GM12865 (cell line): ENCODE measurements around the gene TAGLN.

Experiments used
- DNase-seq: peaks from one replicate; pipeline ENCODE4 v3.0.0; 2010; ENCODE audit warnings: low read depth
- H3K4me3 ChIP-seq: 2 replicates; pipeline ENCODE4 v1.5.1; 2011; ENCODE audit warnings: mild to moderate bottlenecking, low read depth, low read length, control low read depth
- TF ChIP-seq, protein P1 (sequence below): IDR thresholded peaks from 2 replicates; pipeline ENCODE4 v1.5.1; 2011; ENCODE audit warnings: low read length, control low read depth, low read depth, inconsistent platforms; ENCODE audit not compliant: insufficient read depth; ENCODE audit errors: missing control alignments

TAGLN gene

GRCh38 chr11:117189191-117189940 is 9.8 kb upstream of the TAGLN start:
- DNase-seq, result peak; percentile 79
- peak overlapping the region; percentile 28 for H3K4me3 ChIP-seq
- TF ChIP-seq, protein P1, sequence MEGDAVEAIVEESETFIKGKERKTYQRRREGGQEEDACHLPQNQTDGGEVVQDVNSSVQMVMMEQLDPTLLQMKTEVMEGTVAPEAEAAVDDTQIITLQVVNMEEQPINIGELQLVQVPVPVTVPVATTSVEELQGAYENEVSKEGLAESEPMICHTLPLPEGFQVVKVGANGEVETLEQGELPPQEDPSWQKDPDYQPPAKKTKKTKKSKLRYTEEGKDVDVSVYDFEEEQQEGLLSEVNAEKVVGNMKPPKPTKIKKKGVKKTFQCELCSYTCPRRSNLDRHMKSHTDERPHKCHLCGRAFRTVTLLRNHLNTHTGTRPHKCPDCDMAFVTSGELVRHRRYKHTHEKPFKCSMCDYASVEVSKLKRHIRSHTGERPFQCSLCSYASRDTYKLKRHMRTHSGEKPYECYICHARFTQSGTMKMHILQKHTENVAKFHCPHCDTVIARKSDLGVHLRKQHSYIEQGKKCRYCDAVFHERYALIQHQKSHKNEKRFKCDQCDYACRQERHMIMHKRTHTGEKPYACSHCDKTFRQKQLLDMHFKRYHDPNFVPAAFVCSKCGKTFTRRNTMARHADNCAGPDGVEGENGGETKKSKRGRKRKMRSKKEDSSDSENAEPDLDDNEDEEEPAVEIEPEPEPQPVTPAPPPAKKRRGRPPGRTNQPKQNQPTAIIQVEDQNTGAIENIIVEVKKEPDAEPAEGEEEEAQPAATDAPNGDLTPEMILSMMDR, result no peak

DNA sequence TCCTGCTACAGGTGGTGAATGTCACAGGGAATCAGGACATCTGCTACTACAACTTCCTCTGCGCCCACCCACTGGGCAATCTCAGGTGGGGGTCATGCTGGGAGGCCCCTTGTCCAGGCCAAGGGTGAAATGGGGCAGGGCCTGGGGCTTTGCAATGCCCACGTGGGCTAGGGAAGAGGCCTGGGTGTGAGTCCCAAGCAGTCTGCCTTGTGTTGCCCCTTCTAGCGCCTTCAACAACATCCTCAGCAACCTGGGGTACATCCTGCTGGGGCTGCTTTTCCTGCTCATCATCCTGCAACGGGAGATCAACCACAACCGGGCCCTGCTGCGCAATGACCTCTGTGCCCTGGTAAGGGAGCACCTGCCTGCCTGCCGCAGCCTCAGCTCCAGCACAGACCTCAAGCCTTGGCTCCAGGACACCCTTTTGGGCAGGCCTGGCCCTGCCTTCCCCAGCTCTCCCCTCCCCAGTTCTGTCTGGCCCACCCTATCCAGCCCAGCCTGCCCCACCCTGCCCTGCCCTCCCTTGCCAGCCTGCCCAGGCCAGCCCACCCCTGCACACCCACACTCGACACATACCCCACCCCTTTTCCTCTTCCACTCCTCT is 9.1 kb upstream of the TAGLN start:
- H3K4me3 ChIP-seq, result peak overlapping the region; percentile 28
- DNase-seq, result no peak
- TF ChIP-seq, protein P1, result no peak

GRCh38 chr11:117191680-117192400 is 7.3 kb upstream of the TAGLN start:
- H3K4me3 ChIP-seq, result no peak overlapping the region
- DNase-seq, result no peak
- TF ChIP-seq, protein P1, result no peak

GRCh38 chr11:117192401-117192875 is 6.7 kb upstream of the TAGLN start:
- no peak overlapping the region for H3K4me3 ChIP-seq
- DNase-seq, result no peak
- TF ChIP-seq, protein P1, result no peak

- DNase-seq, result no peak
- H3K4me3 ChIP-seq, result no peak overlapping the region
- TF ChIP-seq, protein P1, result no peak
These were observed 5.8 kb upstream of the TAGLN start for GRCh38 chr11:117193130-117194020.

DNA sequence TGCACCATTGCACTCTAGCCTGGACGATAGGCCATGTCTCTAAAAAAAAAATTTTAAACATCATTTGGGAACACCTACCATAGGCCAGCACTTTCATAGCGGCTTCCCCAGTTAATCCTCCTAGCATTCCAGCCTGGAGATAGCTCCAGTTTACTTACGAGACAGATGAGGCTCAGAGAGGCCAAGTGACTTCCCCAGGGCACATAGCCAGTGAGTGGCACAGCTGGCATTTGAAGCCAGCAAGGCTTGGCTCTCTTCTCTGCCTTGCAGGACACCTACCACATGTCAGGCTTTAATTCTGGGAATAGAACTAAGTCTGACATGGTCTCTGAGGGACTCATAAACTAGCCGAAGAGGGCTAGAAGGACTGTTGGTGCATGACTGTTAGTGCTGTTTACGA is 4.9 kb upstream of the TAGLN start:
- TF ChIP-seq, protein P1, result no peak
- DNase-seq, result no peak
- H3K4me3 ChIP-seq, result no peak overlapping the region
